Measurements from ENCODE around the gene PRKD2. TPM values are rescaled to one million over a fixed set of nuclear protein-coding genes. Genes with fewer than 3 reads are reported as not detected.

PRKD2 gene
- total RNA-seq, 1 experiment from 2014 or later = 45.1 TPM

GRCh38 chr19:46716672-46717033, 261 bp downstream of the PRKD2 start:
- H3K36me3 ChIP-seq (ENCODE audit: insufficient read depth, low read length, poor library complexity, severe bottlenecking) = peaks cover 13% of the 10 kb centered on the region
- POLR2A ChIA-PET (ENCODE audit: low non-redundant PET) = interaction anchor here (0.6 kb wide), 1 partner anchor 396 kb away, joined by 6 read pairs; no protein-coding TSS in a partner anchor
- no peaks in the 10 kb centered on the region for H3K9me3 ChIP-seq (ENCODE audit: low read depth, low read length, poor library complexity, severe bottlenecking)
- H3K4me1 ChIP-seq (ENCODE audit: insufficient read depth, low read length, poor library complexity, severe bottlenecking) = peaks cover 20% of the 10 kb centered on the region
- H3K4me3 ChIP-seq (ENCODE audit: low read depth, low read length, poor library complexity, severe bottlenecking) = peak overlapping the region; percentile 73
- H3K27me3 ChIP-seq (replicated peaks; ENCODE audit: insufficient read depth, low read depth, low read length, poor library complexity) = no peaks in the 10 kb centered on the region
- intact Hi-C loops (cut with micrococcal nuclease; ENCODE audit: unreplicated experiment) = no loop called here
- CTCF ChIA-PET = interaction anchor here (0.6 to 1.0 kb wide), 3 partner anchors 105 to 1194 kb away, joined by 3 to 6 read pairs (median 3); no protein-coding TSS in a partner anchor
- peak overlapping the region; percentile 80 for H3K27ac ChIP-seq (ENCODE audit: low read depth, low read length, poor library complexity, severe bottlenecking)
- TF ChIP-seq CTCF (conservative IDR thresholded peaks at IDR 0.05; ENCODE audit: low read depth, low read length) = no peak
- TF ChIP-seq EZH2 (IDR thresholded peaks at IDR 0.05; ENCODE audit: borderline replicate concordance, low read depth, low read length, poor library complexity, severe bottlenecking) = no peak
- DNase-seq (ENCODE audit: low spot score) = no peak
- BruUV-seq (replicated peaks) = TSS peak; percentile 31

GRCh38 chr19:46715975-46716671, 791 bp downstream of the PRKD2 start:
- peak overlapping the region; percentile 80 for H3K27ac ChIP-seq (ENCODE audit: low read depth, low read length, poor library complexity, severe bottlenecking)
- H3K4me1 ChIP-seq (ENCODE audit: insufficient read depth, low read length, poor library complexity, severe bottlenecking) = peaks cover 20% of the 10 kb centered on the region
- BruUV-seq (replicated peaks) = no TSS peak
- H3K27me3 ChIP-seq (replicated peaks; ENCODE audit: insufficient read depth, low read depth, low read length, poor library complexity) = no peaks in the 10 kb centered on the region
- CTCF ChIA-PET = interaction anchor here (0.6 to 1.0 kb wide), 2 partner anchors 104 to 1194 kb away, joined by 3 read pairs; no protein-coding TSS in a partner anchor
- intact Hi-C loops (cut with micrococcal nuclease; ENCODE audit: unreplicated experiment) = no loop called here
- TF ChIP-seq EZH2 (IDR thresholded peaks at IDR 0.05; ENCODE audit: borderline replicate concordance, low read depth, low read length, poor library complexity, severe bottlenecking) (no peak), CTCF (conservative IDR thresholded peaks at IDR 0.05; ENCODE audit: low read depth, low read length) (no peak)
- H3K36me3 ChIP-seq (ENCODE audit: insufficient read depth, low read length, poor library complexity, severe bottlenecking) = peaks cover 8% of the 10 kb centered on the region
- peak overlapping the region; percentile 73 for H3K4me3 ChIP-seq (ENCODE audit: low read depth, low read length, poor library complexity, severe bottlenecking)
- no peak for DNase-seq (ENCODE audit: low spot score)
- POLR2A ChIA-PET (ENCODE audit: low non-redundant PET) = interaction anchor here (0.6 kb wide), 1 partner anchor 397 kb away, joined by 6 read pairs; no protein-coding TSS in a partner anchor
- H3K9me3 ChIP-seq (ENCODE audit: low read depth, low read length, poor library complexity, severe bottlenecking) = no peaks in the 10 kb centered on the region

- BruUV-seq (replicated peaks) = no TSS peak
- Histone ChIP-seq H3K4me1 (ENCODE audit: insufficient read depth, low read length, poor library complexity, severe bottlenecking) (peaks cover 20% of the 10 kb centered on the region), H3K27me3 (replicated peaks; ENCODE audit: insufficient read depth, low read depth, low read length, poor library complexity) (no peaks in the 10 kb centered on the region), H3K36me3 (ENCODE audit: insufficient read depth, low read length, poor library complexity, severe bottlenecking) (peaks cover 3% of the 10 kb centered on the region), H3K27ac (ENCODE audit: low read depth, low read length, poor library complexity, severe bottlenecking) (peak overlapping the region; percentile 80), H3K9me3 (ENCODE audit: low read depth, low read length, poor library complexity, severe bottlenecking) (no peaks in the 10 kb centered on the region), H3K4me3 (ENCODE audit: low read depth, low read length, poor library complexity, severe bottlenecking) (peak overlapping the region; percentile 73)
- CTCF ChIA-PET = no interaction called here
- intact Hi-C loops (cut with micrococcal nuclease; ENCODE audit: unreplicated experiment) = no loop called here
- no peak for TF ChIP-seq CTCF (conservative IDR thresholded peaks at IDR 0.05; ENCODE audit: low read depth, low read length)
- no peak for TF ChIP-seq EZH2 (IDR thresholded peaks at IDR 0.05; ENCODE audit: borderline replicate concordance, low read depth, low read length, poor library complexity, severe bottlenecking)
- POLR2A ChIA-PET (ENCODE audit: low non-redundant PET) = no interaction called here
- no peak for DNase-seq (ENCODE audit: low spot score)
Measured at GRCh38 chr19:46715620-46715974, 1.3 kb downstream of the PRKD2 start.

Data from A673 (cell line).